Fibroblast of mammary gland (primary cell): ENCODE measurements around the gene SLC12A7.

ENCODE experiments used
- DNase-seq: peaks from one replicate; pipeline ENCODE4 v3.0.0-alpha.2; 2010; ENCODE audit warnings: low read depth
- H3K4me3 ChIP-seq: 2 replicates; pipeline ENCODE4 v1.5.1; 2011; ENCODE audit warnings: low read depth, mild to moderate bottlenecking, low read length, moderate library complexity; ENCODE audit not compliant: control insufficient read depth
- TF ChIP-seq, protein P1 (sequence below): conservative IDR thresholded peaks from 2 replicates; pipeline ENCODE4 v1.5.1; 2011; ENCODE audit warnings: low read depth, low read length, inconsistent platforms; ENCODE audit not compliant: control insufficient read depth, insufficient read depth

Gene SLC12A7

DNA sequence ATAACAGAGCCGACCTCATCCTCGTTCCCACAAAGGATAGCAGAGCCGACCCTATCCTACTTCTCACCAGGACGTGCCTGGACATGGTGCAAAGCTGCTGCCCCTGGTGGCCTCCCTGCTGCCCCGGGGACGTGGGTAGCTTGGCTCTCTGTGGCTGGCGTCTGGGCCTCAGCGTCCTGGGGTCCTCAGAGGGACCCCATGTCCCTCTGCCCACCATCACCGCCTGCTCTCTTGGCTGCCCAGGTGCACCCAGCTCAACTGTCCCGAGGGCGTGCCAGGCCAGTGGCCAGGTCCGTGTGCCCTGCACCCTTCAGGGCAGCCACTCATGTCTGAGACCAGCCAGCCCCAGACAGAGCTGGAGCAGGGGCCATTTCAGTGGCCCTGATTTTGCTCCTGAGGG, 94.8 kb downstream of the SLC12A7 start:
- no peak overlapping the region for H3K4me3 ChIP-seq
- no peak for DNase-seq
- TF ChIP-seq, protein P1, sequence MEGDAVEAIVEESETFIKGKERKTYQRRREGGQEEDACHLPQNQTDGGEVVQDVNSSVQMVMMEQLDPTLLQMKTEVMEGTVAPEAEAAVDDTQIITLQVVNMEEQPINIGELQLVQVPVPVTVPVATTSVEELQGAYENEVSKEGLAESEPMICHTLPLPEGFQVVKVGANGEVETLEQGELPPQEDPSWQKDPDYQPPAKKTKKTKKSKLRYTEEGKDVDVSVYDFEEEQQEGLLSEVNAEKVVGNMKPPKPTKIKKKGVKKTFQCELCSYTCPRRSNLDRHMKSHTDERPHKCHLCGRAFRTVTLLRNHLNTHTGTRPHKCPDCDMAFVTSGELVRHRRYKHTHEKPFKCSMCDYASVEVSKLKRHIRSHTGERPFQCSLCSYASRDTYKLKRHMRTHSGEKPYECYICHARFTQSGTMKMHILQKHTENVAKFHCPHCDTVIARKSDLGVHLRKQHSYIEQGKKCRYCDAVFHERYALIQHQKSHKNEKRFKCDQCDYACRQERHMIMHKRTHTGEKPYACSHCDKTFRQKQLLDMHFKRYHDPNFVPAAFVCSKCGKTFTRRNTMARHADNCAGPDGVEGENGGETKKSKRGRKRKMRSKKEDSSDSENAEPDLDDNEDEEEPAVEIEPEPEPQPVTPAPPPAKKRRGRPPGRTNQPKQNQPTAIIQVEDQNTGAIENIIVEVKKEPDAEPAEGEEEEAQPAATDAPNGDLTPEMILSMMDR = no peak

DNA sequence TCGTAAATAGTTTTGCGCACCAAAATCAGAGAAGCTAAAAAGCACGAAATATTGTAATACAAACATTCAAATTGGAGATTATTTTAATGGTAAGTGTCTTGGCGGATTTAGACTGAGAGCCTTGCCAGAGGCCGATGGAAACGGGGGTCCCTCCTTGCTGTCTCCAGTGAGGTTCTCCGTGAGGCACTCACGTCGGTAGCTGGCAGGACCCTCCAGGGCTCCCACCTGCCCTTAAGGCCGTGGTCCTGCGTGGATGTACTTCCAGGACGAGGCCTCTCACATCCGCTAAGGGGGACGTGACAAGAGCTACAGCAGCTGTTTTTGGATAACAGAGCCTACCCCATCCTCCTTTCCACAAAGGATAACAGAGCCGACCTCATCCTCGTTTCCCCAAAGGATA, 95.4 kb downstream of the SLC12A7 start:
- TF ChIP-seq, protein P1 = no peak
- no peak overlapping the region for H3K4me3 ChIP-seq
- DNase-seq = no peak

DNA sequence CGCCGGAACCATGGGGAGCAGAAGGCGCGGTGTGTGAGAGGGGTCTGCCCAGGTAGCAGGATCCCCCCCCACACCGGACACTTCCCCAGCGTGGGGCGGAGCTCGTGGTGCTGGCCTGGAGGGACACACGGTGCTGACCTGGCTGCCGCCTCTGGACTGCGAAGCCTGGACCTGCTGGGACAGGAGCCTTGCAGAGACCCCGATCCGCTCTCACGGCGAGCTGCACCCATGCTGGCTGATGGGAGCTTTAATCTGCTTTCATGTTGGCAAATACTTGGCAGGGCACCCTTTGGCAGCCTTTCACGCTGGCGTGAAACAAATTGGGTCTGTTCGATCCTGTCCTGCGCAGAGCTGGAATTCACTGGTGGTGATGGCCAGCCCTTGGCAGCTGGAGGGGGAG, 95.8 kb downstream of the SLC12A7 start:
- H3K4me3 ChIP-seq = no peak overlapping the region
- no peak for DNase-seq
- TF ChIP-seq, protein P1 = no peak

DNA sequence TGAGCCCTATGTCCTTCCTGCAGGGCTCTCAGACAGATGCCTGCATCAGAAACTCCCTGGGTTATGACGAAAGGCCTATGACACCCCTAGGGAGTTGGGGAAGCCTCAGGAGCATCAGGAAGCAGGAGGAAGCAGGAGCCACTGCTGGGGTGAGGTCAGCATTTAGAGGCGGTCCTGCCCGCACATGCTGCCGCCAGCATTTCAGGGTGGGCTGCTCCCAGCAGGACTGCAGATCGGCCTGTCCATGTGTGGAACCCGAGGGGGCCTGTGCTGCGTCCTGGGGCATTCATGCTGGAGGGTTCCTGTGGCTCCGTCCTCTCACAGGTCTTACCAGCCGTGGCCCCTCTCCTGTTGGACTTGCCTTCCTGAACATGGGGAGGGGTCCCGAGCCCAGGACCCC, 96.4 kb downstream of the SLC12A7 start:
- no peak overlapping the region for H3K4me3 ChIP-seq
- TF ChIP-seq, protein P1 = no peak
- DNase-seq = no peak

DNA sequence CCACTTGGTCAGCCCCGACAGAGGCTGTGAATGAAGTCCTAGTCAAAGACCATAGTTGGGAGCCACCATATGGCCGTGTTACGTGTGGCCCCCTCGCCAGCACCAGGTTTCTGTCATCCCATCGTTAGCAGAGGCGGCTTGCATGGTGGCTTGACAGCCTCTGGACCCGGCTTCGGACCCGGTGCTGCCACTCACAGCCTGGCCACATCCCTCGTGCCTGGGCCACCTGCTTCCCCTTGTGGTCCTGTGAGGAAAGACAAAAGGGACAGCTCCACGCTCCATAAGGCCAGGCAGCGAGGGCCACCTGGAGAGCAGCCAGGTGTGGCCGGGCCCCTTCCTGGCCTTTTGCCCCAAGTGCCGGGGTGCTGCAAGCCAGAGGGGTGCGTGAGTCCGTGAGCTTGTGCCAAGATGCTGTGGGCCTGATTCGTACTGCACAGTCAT, 97.1 kb downstream of the SLC12A7 start:
- TF ChIP-seq, protein P1 = no peak
- no peak overlapping the region for H3K4me3 ChIP-seq
- DNase-seq = no peak

DNA sequence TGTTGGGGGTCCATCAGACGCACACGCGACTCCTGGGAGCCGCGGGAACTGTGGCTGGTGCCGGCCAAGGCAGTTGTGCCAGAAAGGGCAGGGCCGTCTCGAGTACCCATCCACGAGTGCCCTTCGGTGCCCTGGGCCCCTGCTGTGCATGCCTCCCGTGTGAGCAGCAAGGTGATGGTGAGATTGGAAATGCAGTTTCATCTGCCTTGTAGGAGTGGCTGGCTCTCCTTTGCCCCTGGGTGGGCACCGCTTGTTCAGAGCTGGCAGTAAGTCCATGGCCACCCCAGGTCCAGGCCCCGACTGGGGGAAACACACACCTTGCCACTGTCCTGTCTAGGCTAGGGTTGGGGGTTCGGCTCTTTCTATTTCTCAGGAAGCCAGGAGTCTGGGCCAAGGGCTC, 97.5 kb downstream of the SLC12A7 start:
- TF ChIP-seq, protein P1 = no peak
- H3K4me3 ChIP-seq = no peak overlapping the region
- no peak for DNase-seq

DNA sequence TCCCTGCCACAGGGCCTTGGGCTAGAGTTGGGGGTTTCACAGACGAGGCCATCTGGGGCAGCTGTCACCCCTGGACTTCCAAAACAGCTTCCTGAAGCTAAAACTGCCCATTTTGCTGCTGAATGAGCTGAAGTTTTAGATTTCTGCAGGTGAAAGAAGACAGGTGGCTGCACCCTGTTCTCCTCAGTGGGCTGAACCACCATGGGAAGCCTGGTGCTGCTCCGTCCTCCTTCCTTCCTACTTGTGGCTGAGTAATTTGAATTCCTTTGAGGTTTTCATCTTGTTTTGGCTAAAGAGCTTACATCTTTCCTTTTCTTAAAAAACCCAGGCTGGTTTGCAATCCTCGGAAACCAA, 97.9 kb downstream of the SLC12A7 start:
- H3K4me3 ChIP-seq = no peak overlapping the region
- DNase-seq = no peak
- TF ChIP-seq, protein P1 = no peak
